Kidney (tissue), 14 donors: ENCODE measurements around the gene ARHGAP18. TPM values are rescaled to one million over a fixed set of nuclear protein-coding genes. Genes with fewer than 3 reads are reported as not detected.

Experiments
- DNase-seq, 5 donors: peaks; one replicate each; pipeline ENCODE4 v3.0.0-alpha.2; 2013 to 2020
- FAIRE-seq: peaks from 2 replicates; lab custom pipeline; 2012; peaks lifted over from hg19 to GRCh38; lab: Jason Lieb, UNC
- H3K27ac ChIP-seq, 2 donors: one replicate each; pipeline ENCODE4 v1.7.0; 2013; ENCODE audit warnings: low read depth in 2 of 2, low read length in 2 of 2, inconsistent platforms in 1 of 2
- H3K27me3 ChIP-seq: one replicate; pipeline ENCODE4 v1.7.1; 2013; ENCODE audit warnings: low read length, inconsistent platforms; ENCODE audit not compliant: control insufficient read depth, insufficient read depth
- H3K36me3 ChIP-seq, 3 donors: one replicate each; pipeline versions ENCODE4 v1.7.0 to v1.7.1; 2013; ENCODE audit warnings: low read length in 3 of 3, control low read depth in 1 of 3, inconsistent platforms in 1 of 3; ENCODE audit not compliant: insufficient read depth in 3 of 3, control insufficient read depth in 2 of 3
- H3K4me1 ChIP-seq, 3 donors: one replicate each; pipeline versions ENCODE4 v1.7.0 to v1.7.1; 2013; ENCODE audit warnings: low read length in 3 of 3, inconsistent platforms in 1 of 3, low read depth in 1 of 3; ENCODE audit not compliant: control insufficient read depth in 2 of 3, insufficient read depth in 2 of 3
- H3K4me3 ChIP-seq, 3 donors: one replicate each; pipeline versions ENCODE4 v1.7.0 to v1.8.1; 2013; ENCODE audit warnings: low read length in 3 of 3, control low read depth in 1 of 3, inconsistent platforms in 1 of 3
- H3K9ac ChIP-seq, 3 donors: one replicate each; pipeline versions ENCODE4 v1.7.0 to v1.7.1; 2013; ENCODE audit warnings: low read length in 3 of 3, control low read depth in 1 of 3, inconsistent platforms in 1 of 3
- H3K9me3 ChIP-seq, 3 donors: one replicate each; pipeline versions ENCODE4 v1.7.0 to v1.7.1; 2013; ENCODE audit warnings: low read length in 3 of 3, control low read depth in 1 of 3, inconsistent platforms in 1 of 3; ENCODE audit not compliant: control insufficient read depth in 2 of 3, insufficient read depth in 1 of 3
- CTCF ChIP-seq: IDR thresholded peaks from 3 replicates; pipeline ENCODE4 v1.5.1; 2012; ENCODE audit warnings: mild to moderate bottlenecking, moderate library complexity, borderline replicate concordance; ENCODE audit not compliant: insufficient read depth; ENCODE audit errors: extremely low read depth
- intact Hi-C: fragments of 100-400 bp; cut with DNase I; formaldehyde crosslinking; loops from one replicate; pipeline ENCODE4 v1.11.1; 2022
- polyA plus RNA-seq: library from polyadenylated mRNA; stranded (reverse); fragments of 350-450 nt; fragmentation: Illumina TruSeq; extraction: RNeasy Lipid Tissue Mini Kit (QIAGEN cat#74804); gene quantifications from one replicate; pipeline ENCODE4 v1.2.3, GENCODE V29; 2014; ENCODE audit warnings: low read depth, low replicate concordance; ENCODE audit not compliant: insufficient read depth
- total RNA-seq: library from RNA; stranded (reverse); fragmentation: NEBNext Ultra II Directional; extraction: Animal tissue kit (Norgen Biotek cat#: 25700); gene quantifications from one replicate; pipeline ENCODE4 v1.2.1, GENCODE V29; 2021
- donor health status: control.
- donor health status: control.
- donor health status: control.
- donor health status: control.
- donor health status: control.
- donor health status: DM: yes; HTN: yes; CAD: no.
- donor health status: Normal renal cell carcinoma (clear cell type).

Gene ARHGAP18
- total and polyA plus RNA-seq, 2 donors from 2014 or later = 26.5 to 39.8 TPM

DNA sequence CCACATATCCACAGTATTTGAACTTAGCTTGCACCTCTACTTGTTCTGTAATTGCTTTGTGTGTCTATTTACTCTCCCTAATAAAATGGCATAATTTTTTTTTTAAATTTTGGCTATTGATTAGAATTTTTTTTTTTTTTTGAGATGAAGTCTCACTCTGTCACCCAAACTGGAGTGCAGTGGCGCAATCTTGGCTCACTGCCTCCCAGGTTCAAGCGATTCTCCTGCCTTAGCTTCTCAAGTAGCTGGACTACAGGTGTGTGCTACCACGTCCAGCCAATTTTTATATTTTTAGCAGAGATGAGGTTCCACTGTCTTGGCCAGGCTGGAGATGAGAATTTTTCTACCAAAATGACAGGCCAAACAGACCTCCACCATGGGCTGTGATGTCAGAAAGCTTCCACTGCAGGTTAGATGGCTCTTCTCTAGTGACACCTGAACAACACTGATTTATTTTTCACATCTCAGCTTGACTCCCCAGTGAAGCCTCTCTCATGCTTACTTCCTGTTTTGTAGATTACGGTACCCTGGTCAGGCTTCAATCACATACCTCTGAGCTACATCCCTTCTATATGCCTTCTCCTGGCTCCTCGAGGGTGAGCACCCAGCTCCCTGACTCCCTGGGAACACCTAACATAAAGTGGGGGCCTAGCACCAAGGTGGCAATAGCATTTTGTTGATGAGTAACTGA is 112.8 kb downstream of the ARHGAP18 start:
- Histone ChIP-seq H3K4me1 (peaks cover 0 to 14% (median 3%) of the 10 kb centered on the region in 3 donors), H3K36me3 (no peaks in the 10 kb centered on the region), H3K9ac (no peak overlapping the region), H3K27ac (no peak overlapping the region), H3K4me3 (no peak overlapping the region), H3K9me3 (no peaks in the 10 kb centered on the region), H3K27me3 (no peaks in the 10 kb centered on the region)
- FAIRE-seq = no peak
- TF ChIP-seq CTCF = no peak
- no peak for DNase-seq
- intact Hi-C loops = loop anchor here (10.0 kb wide), 1 partner anchor 128 kb away; no protein-coding TSS in a partner anchor

DNA sequence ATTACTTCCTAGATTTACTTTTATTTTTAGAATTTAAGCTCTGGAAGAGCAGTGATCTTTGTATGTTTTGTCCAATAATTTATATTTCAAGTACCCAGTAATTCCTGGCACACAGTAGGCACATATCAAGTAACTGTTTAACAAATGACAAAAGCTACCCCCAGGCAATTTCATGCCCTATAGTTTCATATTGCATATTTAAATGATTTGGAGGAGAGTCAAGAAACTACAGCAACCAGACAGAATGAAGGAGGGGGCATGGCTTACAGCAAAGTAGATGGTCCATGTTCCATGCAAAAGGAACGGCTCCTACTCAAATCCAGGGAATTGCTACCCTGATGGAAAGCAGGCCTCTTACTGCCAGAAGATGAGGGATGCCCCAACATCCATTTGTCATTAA is 113.5 kb downstream of the ARHGAP18 start:
- FAIRE-seq (no peak), DNase-seq (no peak)
- H3K27ac ChIP-seq = no peak overlapping the region
- H3K9me3 ChIP-seq = no peaks in the 10 kb centered on the region
- peaks cover 0 to 14% (median 3%) of the 10 kb centered on the region in 3 donors for H3K4me1 ChIP-seq
- intact Hi-C loops = loop anchor here (10.0 kb wide), 1 partner anchor 128 kb away; no protein-coding TSS in a partner anchor
- no peaks in the 10 kb centered on the region for H3K36me3 ChIP-seq
- no peak overlapping the region for H3K9ac ChIP-seq
- no peak overlapping the region for H3K4me3 ChIP-seq
- TF ChIP-seq CTCF = no peak
- no peaks in the 10 kb centered on the region for H3K27me3 ChIP-seq

GRCh38 chr6:129593233-129593564 is 116.8 kb downstream of the ARHGAP18 start:
- no peaks in the 10 kb centered on the region for H3K9me3 ChIP-seq
- peaks cover 0 to 14% (median 3%) of the 10 kb centered on the region in 3 donors for H3K4me1 ChIP-seq
- H3K27me3 ChIP-seq = no peaks in the 10 kb centered on the region
- H3K27ac ChIP-seq = no peak overlapping the region
- intact Hi-C loops = loop anchor here (10.0 kb wide), 1 partner anchor 132 kb away; no protein-coding TSS in a partner anchor
- H3K9ac ChIP-seq = no peak overlapping the region
- DNase-seq (no peak), FAIRE-seq (no peak)
- H3K4me3 ChIP-seq = no peak overlapping the region
- H3K36me3 ChIP-seq = no peaks in the 10 kb centered on the region
- TF ChIP-seq CTCF = no peak
